Pons (tissue), 1 donor: ENCODE measurements around the gene MSI1.
A peak's percentile ranks its signal among the peaks of the same experiment; 100 is the strongest.

Experiments used
- DNase-seq: peaks from one replicate; pipeline ENCODE4 v3.0.0-alpha.2; 2016; ENCODE audit warnings: low spot score

The MSI1 gene

DNA sequence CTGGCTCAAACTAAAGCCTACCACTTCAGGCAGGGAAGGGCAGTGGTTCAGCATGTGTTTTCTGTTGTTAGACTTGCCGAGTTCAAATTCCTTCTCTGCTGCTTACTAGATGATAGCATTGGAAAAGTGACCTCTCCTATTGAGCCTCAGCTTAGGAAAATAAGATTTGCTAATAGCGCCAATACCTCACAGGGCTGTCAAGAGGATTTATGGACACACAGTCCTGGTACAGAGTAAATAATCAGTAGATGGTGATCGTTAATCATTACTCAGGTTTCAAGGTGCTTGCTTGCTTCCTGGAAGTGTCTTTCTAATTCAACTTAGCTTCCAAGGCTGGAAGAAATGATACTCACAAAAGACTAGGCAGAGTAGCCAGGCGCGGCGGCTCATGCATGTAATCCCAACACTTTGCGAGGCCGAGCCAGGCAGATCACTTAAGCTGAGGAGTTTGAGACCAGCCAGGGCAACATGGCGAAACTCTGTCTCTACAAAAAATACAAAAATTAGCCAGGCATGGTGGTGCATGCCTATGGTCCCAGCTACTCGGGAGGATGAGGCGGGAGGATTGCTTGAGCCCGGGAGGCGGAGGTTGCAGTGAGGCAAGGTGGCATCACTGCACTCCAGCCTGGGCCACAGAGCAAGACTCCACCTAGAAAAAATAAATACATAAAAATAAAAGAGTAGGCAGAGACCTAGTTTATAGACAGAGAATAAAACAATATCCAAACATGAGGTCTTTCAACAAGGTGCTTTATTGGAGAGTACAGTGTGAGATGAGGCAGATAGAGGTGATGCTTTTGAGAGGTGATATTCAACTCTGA is 47.4 kb downstream of the MSI1 start:
- DNase-seq, result no peak

GRCh38 chr12:120317224-120318105 is 51.5 kb downstream of the MSI1 start:
- peak; percentile 99 for DNase-seq

DNA sequence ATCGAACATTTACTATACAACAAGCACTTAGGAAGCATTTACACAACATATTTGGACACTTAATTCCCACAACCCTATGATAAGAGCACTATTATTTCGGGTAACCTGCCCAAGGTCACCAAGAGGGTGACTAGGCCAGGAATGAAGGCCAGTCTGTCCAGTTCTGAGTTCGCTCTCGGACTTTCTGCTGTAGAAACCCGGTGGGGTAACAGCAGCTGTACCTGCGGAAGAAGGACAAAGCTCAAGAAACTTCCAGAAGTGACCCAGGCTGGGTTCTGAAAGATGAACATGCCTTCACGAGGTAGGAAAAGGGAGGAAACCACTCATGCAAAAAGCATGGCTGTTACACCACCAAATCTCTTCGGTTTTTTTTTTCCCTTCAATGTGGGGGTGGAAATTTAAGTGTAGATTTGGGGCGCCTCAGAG is 52.2 kb downstream of the MSI1 start:
- no peak for DNase-seq

GRCh38 chr12:120314220-120314619 is 54.7 kb downstream of the MSI1 start:
- DNase-seq, result no peak

- DNase-seq, result peak; percentile 99
These were observed 66.8 kb downstream of the MSI1 start, which contains the start of gene SIRT4 for GRCh38 chr12:120301962-120302815. TSS of gene SIRT4 (plus strand) at chr12:120302321. CDS start at chr12:120303562, 1,241 bp downstream.

- peak; percentile 93 for DNase-seq
These were observed 76.1 kb downstream of the MSI1 start, which contains the start of gene RNU4-1 for GRCh38 chr12:120292661-120293531. TSS of gene RNU4-1 (minus strand) at chr12:120293237.

- no peak for DNase-seq
These were observed 76.6 kb downstream of the MSI1 start for GRCh38 chr12:120292411-120292660.
